Sigmoid colon (tissue), 4 donors: ENCODE results near the gene CEMIP.

Experiments used
- POLR2A ChIP-seq, 2 donors: fragments of 450-650 bp; IDR thresholded peaks; one replicate each; pipeline ENCODE4 v1.6.1; 2016; ENCODE audit warnings: antibody characterized with exemption in 2 of 2, mild to moderate bottlenecking in 2 of 2, moderate library complexity in 2 of 2
- POLR2AphosphoS5 ChIP-seq, 4 donors: sonication (generic); formaldehyde crosslinking; IDR thresholded peaks; one replicate each; pipeline ENCODE4 v1.6.1; 2017; ENCODE audit warnings: antibody characterized with exemption in 4 of 4

DNA sequence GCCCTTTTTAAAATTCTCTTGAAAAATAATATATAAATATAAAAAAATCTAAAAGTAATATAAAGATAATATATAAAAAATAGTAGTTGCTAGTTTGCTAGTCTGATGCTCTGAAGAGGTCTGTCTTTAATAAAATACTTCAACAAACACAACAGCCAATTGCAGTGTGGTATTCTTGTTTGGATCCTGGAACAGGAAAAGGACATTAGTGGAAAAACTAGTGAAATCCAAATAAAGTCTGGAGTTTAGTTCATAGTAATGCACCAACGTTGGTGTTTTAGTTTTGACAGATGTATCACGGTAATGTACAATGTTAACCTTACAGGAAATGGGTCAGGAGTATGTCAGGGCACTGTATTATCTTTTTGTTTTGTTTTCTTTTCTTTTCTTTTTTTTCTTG lies 26.0 kb upstream of the CEMIP start:
- TF ChIP-seq POLR2A (IDR thresholded peaks at IDR 0.05) = no peak
- no peak for TF ChIP-seq POLR2AphosphoS5 (IDR thresholded peaks at IDR 0.05)
